SKM-1 (cell line): ENCODE results near the gene AKAP13.

Experiments used
- DNase-seq: peaks from one replicate; lab custom pipeline; 2025; ENCODE audit not compliant: unreplicated experiment; lab: John Stamatoyannopoulos, UW

AKAP13 gene

DNA sequence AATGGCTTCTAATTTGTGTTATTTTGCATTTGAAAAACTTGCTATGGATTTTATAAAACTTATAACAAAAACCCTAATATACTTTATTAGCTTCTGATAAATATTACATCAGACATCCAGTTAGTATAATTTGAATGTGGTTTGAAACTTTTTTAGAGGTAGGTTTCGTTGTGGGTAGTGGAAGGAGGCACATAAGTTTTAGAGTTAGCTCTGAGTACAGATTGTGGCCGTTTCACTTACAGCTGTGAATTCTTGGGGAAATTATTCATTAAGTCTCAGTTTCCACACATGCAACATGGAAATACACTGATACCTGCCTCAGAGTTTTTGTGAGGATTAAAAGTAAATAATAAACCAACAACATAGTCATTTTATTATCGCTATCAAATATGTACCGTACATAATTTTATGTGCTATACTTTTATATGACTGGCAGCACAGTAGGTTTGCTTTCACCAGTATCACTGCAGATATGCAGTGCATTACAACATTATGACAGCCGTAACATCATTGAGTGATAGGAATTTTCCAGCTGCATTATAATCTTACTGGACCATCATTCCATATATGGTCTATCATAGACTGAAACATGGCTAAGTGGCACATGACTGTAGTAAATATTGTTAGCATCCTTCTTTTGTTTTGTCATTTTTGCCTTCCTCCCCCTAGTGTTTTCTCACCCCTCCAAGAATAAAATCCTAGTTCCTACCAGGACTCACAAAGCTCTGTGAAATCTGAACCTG, 175.6 kb downstream of the AKAP13 start:
- DNase-seq, result no peak

GRCh38 chr15:85556618-85556895, 176.2 kb downstream of the AKAP13 start:
- no peak for DNase-seq

GRCh38 chr15:85557385-85557784, 177.0 kb downstream of the AKAP13 start:
- no peak for DNase-seq

DNA sequence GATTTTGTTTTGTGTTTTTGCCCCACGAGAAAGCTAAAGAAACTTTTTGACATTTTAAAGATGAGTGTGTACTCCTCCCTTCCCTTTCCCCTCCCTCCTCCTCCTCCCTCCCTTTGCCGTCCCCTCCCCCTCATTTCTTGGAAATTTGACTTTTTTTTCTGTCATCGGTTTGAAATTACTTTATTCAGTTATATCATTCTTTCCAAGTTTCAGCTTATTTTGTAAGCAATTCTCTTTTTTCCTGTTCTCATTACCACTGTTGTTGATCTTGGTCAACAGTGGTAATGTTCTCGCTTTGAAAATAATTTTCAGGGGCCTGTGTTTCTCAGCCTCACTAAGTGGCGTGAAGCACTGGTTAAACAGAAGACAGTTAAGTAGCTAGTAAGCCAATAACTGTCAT, 178.4 kb downstream of the AKAP13 start:
- no peak for DNase-seq

DNA sequence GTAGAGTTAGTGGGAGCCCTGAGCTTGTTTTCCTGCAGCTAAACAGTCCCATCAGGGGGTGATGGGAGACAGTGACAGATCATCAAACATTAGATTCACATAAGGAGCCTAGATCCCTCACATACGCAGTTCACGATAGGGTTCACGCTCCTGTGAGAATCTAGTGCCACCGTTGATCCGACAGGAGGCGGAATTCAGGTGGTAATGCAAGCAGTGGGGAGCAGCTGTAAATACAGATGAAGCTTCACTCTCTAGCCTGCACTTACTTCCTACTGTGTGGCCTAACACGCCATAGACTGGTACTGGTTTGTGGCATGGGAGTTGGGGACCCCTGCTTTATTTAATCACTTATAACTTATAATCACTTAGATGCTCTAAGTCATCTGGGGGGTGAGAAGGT, 179.1 kb downstream of the AKAP13 start:
- DNase-seq, result no peak

- no peak for DNase-seq
Measured at GRCh38 chr15:85562824-85563223, 182.4 kb downstream of the AKAP13 start.

- DNase-seq, result no peak
Measured at GRCh38 chr15:85563328-85563727, 182.9 kb downstream of the AKAP13 start.

- no peak for DNase-seq
Measured at GRCh38 chr15:85563731-85564130, 183.3 kb downstream of the AKAP13 start.

- DNase-seq, result no peak
Measured at GRCh38 chr15:85564686-85565085, 184.3 kb downstream of the AKAP13 start.

DNA sequence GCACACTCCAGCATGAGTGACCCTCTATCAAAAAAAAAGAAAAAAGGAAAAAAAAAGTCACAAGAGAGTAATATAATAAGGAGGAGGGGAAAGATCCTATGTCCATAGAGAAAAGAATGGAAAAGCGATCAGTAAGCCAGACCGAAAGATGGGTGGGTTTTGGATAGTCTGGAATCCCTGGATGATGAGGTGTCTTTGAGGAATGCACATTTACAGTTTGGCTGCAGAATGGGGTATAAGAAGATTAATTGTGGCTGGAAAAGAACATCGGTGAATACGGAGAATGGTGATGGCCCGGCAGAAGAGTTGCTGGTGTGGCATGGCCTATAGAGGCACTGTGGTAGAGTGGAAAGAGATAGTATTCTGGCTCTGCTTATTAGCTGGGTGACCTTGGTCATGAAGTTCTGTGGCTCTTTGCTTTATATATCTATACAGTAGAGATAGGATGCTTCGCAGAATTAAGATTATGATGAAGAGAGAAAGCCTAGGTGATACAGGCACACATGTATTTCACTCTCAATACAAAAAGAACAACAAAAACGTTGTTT, 187.9 kb downstream of the AKAP13 start:
- no peak for DNase-seq

DNA sequence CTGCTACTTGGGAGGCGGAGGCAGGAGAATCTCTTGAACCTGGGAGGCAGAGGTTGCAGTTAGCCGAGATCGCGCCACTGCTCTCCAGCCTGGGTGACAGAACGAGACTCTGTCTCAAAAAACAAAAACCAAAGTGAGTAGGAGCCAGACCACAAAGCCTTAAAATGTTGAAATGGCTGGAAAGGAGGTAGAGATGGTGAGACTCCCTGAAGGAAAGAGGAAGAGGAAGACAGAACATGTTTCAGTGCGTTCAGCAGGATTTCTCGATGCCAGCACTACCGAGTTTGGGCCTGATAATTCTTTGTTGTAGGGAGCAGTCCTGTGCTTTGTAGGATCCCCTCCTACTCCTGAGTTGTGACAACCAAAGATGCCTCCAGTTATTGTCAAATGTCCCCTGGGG, 189.9 kb downstream of the AKAP13 start:
- peak; percentile 32 for DNase-seq

DNA sequence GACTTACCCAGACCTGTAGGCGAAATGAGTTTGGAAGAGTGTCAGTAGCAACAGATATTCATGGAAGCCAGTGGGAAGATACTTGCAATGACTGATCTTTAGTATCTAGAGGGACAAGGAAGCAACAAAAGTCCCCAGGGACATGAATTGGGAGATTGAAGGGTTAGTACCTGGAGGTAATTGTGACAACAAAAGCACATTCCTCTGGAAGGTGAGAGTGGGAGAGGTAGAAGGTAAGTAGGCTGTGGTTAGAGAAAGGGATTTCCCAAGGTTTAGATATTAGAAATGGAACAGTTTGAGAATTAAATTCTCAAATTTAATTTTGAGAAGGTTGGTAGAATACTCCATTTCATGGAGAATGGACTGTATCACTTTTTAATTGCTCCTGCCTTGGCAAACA, 191.4 kb downstream of the AKAP13 start:
- no peak for DNase-seq

DNA sequence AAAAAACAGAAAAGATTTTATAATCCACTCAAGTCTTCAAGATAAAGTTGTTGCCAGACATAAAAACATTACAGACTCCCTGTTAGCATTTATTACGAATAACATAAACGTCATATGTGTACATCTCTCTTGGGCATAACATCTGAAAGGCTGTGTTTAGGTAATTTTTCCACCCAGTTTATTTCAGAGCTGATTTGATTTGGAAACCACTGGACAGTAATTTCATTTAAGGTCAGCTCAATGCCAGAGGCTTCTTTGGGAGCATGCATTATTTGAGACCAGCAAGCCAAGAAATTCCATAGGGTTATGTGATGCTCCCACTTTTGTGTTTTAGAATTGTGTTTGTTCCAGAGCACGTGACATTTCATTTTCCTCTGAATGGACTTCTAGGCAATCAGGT, 196.0 kb downstream of the AKAP13 start:
- no peak for DNase-seq

DNA sequence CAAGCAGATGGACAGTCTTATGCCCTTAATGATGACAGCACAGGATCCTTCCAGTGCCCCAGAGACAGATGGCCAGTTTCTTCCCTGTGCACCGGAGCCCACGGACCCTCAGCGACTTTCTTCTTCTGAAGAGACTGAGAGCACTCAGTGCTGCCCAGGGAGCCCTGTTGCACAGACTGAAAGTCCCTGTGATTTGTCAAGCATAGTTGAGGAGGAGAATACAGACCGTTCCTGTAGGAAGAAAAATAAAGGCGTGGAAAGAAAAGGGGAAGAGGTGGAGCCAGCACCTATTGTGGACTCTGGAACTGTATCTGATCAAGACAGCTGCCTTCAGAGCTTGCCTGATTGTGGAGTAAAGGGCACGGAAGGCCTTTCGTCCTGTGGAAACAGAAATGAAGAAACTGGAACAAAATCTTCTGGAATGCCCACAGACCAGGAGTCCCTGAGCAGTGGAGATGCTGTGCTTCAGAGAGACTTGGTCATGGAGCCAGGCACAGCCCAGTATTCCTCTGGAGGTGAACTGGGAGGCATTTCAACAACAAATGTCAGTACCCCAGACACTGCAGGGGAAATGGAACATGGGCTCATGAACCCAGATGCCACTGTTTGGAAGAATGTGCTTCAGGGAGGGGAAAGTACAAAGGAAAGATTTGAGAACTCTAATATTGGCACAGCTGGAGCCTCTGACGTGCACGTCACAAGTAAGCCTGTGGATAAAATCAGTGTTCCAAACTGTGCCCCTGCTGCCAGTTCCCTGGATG, 198.7 kb downstream of the AKAP13 start:
- no peak for DNase-seq

- DNase-seq, result no peak
Measured at GRCh38 chr15:85579957-85580694, 199.7 kb downstream of the AKAP13 start.

DNA sequence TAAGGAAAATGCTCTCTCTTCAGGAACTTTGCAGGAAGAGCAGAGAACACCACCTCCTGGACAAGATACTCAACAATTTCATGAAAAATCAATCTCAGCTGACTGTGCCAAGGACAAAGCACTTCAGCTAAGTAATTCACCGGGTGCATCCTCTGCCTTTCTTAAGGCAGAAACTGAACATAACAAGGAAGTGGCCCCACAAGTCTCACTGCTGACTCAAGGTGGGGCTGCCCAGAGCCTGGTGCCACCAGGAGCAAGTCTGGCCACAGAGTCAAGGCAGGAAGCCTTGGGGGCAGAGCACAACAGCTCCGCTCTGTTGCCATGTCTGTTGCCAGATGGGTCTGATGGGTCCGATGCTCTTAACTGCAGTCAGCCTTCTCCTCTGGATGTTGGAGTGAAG, 200.5 kb downstream of the AKAP13 start:
- no peak for DNase-seq

DNA sequence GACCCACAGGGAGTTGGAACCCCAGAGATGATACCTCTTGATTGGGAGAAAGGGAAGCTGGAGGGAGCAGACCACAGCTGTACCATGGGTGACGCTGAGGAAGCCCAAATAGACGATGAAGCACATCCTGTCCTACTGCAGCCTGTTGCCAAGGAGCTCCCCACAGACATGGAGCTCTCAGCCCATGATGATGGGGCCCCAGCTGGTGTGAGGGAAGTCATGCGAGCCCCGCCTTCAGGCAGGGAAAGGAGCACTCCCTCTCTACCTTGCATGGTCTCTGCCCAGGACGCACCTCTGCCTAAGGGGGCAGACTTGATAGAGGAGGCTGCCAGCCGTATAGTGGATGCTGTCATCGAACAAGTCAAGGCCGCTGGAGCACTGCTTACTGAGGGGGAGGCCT, 201.1 kb downstream of the AKAP13 start:
- no peak for DNase-seq

DNA sequence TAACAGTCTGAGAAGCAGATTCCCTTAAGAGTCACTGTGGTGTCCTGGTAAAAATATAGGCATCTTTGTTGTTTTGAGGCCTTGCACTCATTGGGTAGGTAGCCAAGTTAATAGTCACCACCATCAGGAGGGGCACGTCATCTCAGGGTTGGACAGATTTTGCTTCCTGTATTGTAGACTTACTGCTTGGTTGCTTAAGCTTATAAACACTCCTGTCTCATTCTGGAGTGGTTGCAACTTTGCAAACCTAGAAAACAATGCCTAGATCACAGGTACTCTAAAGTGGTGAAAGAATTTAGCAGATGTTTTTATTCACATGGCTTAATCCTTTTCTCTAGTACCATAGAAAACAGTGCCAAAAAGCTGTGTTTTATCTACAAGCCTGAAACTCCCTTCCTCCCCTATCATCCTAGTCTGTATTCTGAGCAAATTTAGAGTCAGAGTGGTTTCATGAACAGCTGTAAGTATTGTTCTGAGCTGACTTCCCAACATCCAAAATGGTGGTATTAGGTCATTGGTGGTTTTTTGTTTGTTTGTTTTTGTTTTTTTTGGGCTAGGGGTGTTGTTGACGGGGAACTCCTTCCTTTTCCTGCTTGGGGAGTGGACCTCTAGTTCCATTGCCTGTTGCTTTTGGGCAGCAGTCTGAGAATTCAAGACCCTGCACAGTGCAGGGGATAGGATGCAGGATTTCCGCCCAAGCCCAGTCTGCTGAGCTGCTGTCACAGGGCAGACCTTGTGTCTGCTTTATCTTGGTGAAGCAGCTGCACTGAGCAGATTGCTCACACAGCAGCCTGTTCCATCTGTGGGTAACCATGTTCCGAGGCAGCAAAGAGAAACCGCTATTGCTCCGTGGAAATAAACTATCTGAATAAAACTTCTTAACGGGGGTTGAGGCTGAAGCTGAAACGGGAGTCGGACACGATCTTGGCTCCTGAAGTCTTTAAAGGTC, 202.0 kb downstream of the AKAP13 start:
- no peak for DNase-seq

GRCh38 chr15:85583442-85583841, 203.0 kb downstream of the AKAP13 start:
- DNase-seq, result no peak

DNA sequence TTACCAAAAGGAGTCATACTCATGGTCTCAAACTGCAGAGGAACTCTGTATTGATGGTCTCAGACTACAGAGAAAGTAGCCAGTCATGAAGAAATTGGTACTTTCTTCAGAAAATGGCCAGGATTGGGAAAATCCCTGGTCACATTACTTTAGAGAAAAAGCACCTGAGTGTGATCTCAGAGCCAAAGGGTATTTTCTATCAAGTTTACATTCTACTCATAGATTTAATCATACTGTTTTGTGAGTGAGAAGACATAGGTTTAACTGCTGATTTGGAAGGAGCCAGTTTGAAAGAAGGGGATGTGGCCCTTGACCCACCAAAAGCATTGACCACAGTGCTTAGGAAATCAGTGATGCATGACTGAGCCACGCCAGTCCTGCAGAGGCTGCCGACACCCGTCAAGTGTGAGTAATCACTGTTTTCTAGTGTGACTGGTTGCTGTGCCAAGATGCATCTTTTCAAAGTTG, 203.6 kb downstream of the AKAP13 start:
- no peak for DNase-seq

DNA sequence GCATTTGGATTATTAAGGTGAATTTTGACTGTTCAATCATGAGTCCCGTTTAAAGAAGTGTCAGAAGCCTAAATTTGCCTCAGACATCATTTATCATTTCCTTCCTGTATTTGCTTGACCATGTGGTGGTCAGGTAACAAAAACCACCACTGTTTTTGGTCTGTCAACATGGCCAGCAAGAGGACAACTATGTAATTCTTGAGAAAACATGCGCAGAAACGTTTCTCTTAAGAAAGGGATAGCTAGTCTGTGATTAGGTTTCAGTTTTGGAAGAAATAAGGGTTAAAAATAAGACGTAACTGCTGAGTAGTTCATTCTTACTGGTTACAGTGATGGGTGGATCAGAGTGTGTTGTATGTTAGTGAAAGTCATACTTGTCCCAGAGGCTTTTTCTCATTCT, 204.5 kb downstream of the AKAP13 start:
- no peak for DNase-seq
